Measurements from ENCODE around the gene TSPOAP1. TPM values are rescaled to one million over a fixed set of nuclear protein-coding genes. Genes with fewer than 3 reads are reported as not detected.

Gene TSPOAP1
- total and polyA plus RNA-seq, 10 of the 15 experiments (the other 5 are each of a cell fraction or from before 2014, with no cell fraction given) = 0.58 to 16.4 (median 4.2) TPM; not detected in 1

DNA sequence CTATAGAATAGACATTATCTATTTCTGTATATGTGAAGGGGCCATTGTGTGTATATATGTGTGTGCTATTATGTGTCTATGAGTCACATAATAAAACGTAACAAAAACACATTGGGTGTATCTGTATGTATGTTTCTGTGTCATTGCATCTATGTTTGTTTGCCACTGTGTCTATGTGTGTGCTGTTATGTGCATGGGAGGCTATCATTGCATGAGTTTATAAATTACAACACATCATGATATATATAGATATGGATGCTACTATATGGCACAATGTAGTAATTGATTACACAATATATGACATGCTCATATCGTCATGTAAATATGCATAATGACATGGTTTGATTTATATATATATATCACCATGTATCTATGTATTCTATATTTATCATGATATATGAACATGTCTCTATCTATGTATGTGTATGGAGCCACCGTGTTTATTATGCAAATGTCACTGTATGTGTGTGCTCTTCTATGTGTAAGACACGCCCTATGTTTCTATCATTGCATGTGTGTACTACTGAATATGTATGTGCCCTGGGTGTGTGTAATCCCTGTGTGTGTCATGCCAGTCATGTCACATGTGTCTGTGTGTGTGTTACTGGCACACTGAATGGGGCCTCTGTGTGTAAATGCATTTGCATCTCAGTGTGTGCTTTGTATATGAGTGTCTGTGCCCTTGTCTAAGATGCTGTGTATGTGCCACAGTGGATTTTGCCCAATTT is 1.4 kb upstream of the TSPOAP1 start (continued):
- peak; percentile 39 for TF ChIP-seq MEF2B (IDR thresholded peaks at IDR 0.05; ENCODE audit: partially characterized antibody, poor library complexity, severe bottlenecking)
- no peak for TF ChIP-seq NFIC (IDR thresholded peaks at IDR 0.05; ENCODE audit: low read depth, low read length)
- TF ChIP-seq, protein P1, sequence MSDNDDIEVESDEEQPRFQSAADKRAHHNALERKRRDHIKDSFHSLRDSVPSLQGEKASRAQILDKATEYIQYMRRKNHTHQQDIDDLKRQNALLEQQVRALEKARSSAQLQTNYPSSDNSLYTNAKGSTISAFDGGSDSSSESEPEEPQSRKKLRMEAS (IDR thresholded peaks at IDR 0.05; ENCODE audit: low read depth, low read length) = peak; percentile 51; the same call in 1 of the 2 replicates
- TF ChIP-seq RAD51 (IDR thresholded peaks at IDR 0.05) = no peak
- no peak for TF ChIP-seq JUNB (IDR thresholded peaks at IDR 0.05)
- TF ChIP-seq SMC3 (IDR thresholded peaks at IDR 0.05; ENCODE audit: borderline replicate concordance, low read length) = no peak; the same call in 1 of the 2 replicates
- TF ChIP-seq NR2F1 (conservative IDR thresholded peaks at IDR 0.05) = no peak
- no peak for TF ChIP-seq GATAD2B (conservative IDR thresholded peaks at IDR 0.05; ENCODE audit: low read depth)
- TF ChIP-seq, protein P2, sequence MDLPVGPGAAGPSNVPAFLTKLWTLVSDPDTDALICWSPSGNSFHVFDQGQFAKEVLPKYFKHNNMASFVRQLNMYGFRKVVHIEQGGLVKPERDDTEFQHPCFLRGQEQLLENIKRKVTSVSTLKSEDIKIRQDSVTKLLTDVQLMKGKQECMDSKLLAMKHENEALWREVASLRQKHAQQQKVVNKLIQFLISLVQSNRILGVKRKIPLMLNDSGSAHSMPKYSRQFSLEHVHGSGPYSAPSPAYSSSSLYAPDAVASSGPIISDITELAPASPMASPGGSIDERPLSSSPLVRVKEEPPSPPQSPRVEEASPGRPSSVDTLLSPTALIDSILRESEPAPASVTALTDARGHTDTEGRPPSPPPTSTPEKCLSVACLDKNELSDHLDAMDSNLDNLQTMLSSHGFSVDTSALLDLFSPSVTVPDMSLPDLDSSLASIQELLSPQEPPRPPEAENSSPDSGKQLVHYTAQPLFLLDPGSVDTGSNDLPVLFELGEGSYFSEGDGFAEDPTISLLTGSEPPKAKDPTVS (IDR thresholded peaks at IDR 0.05; ENCODE audit: low read depth, low read length) = no peak
- TF ChIP-seq TCF12 (IDR thresholded peaks at IDR 0.05; ENCODE audit: low read depth, low read length) = no peak
- TF ChIP-seq, protein P3, sequence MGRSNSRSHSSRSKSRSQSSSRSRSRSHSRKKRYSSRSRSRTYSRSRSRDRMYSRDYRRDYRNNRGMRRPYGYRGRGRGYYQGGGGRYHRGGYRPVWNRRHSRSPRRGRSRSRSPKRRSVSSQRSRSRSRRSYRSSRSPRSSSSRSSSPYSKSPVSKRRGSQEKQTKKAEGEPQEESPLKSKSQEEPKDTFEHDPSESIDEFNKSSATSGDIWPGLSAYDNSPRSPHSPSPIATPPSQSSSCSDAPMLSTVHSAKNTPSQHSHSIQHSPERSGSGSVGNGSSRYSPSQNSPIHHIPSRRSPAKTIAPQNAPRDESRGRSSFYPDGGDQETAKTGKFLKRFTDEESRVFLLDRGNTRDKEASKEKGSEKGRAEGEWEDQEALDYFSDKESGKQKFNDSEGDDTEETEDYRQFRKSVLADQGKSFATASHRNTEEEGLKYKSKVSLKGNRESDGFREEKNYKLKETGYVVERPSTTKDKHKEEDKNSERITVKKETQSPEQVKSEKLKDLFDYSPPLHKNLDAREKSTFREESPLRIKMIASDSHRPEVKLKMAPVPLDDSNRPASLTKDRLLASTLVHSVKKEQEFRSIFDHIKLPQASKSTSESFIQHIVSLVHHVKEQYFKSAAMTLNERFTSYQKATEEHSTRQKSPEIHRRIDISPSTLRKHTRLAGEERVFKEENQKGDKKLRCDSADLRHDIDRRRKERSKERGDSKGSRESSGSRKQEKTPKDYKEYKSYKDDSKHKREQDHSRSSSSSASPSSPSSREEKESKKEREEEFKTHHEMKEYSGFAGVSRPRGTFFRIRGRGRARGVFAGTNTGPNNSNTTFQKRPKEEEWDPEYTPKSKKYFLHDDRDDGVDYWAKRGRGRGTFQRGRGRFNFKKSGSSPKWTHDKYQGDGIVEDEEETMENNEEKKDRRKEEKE (IDR thresholded peaks at IDR 0.05) = no peak
- TF ChIP-seq, protein P4, sequence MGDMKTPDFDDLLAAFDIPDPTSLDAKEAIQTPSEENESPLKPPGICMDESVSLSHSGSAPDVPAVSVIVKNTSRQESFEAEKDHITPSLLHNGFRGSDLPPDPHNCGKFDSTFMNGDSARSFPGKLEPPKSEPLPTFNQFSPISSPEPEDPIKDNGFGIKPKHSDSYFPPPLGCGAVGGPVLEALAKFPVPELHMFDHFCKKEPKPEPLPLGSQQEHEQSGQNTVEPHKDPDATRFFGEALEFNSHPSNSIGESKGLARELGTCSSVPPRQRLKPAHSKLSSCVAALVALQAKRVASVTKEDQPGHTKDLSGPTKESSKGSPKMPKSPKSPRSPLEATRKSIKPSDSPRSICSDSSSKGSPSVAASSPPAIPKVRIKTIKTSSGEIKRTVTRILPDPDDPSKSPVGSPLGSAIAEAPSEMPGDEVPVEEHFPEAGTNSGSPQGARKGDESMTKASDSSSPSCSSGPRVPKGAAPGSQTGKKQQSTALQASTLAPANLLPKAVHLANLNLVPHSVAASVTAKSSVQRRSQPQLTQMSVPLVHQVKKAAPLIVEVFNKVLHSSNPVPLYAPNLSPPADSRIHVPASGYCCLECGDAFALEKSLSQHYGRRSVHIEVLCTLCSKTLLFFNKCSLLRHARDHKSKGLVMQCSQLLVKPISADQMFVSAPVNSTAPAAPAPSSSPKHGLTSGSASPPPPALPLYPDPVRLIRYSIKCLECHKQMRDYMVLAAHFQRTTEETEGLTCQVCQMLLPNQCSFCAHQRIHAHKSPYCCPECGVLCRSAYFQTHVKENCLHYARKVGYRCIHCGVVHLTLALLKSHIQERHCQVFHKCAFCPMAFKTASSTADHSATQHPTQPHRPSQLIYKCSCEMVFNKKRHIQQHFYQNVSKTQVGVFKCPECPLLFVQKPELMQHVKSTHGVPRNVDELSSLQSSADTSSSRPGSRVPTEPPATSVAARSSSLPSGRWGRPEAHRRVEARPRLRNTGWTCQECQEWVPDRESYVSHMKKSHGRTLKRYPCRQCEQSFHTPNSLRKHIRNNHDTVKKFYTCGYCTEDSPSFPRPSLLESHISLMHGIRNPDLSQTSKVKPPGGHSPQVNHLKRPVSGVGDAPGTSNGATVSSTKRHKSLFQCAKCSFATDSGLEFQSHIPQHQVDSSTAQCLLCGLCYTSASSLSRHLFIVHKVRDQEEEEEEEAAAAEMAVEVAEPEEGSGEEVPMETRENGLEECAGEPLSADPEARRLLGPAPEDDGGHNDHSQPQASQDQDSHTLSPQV (IDR thresholded peaks at IDR 0.05) = peak; percentile 88; the same call in 1 of the 2 replicates
- no peak for TF ChIP-seq ZNF384 (IDR thresholded peaks at IDR 0.05; ENCODE audit: borderline replicate concordance, low read depth, low read length)
- TF ChIP-seq ZNF274 (IDR thresholded peaks at IDR 0.05; ENCODE audit: insufficient read depth, insufficient read length) = no peak
- TF ChIP-seq KLF5 (IDR thresholded peaks at IDR 0.05; ENCODE audit: partially characterized antibody) = peak; percentile 6
- TF ChIP-seq YBX1 (IDR thresholded peaks at IDR 0.05) = no peak
- TF ChIP-seq, protein P5, sequence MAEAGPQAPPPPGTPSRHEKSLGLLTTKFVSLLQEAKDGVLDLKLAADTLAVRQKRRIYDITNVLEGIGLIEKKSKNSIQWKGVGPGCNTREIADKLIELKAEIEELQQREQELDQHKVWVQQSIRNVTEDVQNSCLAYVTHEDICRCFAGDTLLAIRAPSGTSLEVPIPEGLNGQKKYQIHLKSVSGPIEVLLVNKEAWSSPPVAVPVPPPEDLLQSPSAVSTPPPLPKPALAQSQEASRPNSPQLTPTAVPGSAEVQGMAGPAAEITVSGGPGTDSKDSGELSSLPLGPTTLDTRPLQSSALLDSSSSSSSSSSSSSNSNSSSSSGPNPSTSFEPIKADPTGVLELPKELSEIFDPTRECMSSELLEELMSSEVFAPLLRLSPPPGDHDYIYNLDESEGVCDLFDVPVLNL (IDR thresholded peaks at IDR 0.05; ENCODE audit: low read depth, low read length) = no peak
- TF ChIP-seq RAD21 (IDR thresholded peaks at IDR 0.05; ENCODE audit: insufficient read depth, low read depth, low read length) = no peak
- TF ChIP-seq RCOR1 (conservative IDR thresholded peaks at IDR 0.05; ENCODE audit: low read depth, low read length) = 0 out of 2 replicates have a peak, but pooled peaks have one; percentile 10
- no peak for TF ChIP-seq FOXM1 (IDR thresholded peaks at IDR 0.05; ENCODE audit: low read depth, low read length)
- peak; percentile 80; the same call in 1 of the 2 replicates for TF ChIP-seq MEF2A (IDR thresholded peaks at IDR 0.05; ENCODE audit: insufficient read depth, low read depth, low read length)

Measured in GM12878 (cell line).